ENCODE results near the gene CAPN5.
A peak's percentile ranks its signal among the peaks of the same experiment; 100 is the strongest.

The CAPN5 gene

GRCh38 chr11:77126156-77126775 is 59.5 kb downstream of the CAPN5 start:
- Histone ChIP-seq H3K27me3 (ENCODE audit: insufficient read depth, low read length, poor library complexity, severe bottlenecking) (no peaks in the 10 kb centered on the region), H3K36me3 (ENCODE audit: insufficient read depth, low read length) (no peaks in the 10 kb centered on the region; the same call in 1 of the 2 replicates), H3K79me2 (ENCODE audit: insufficient read depth, low read length) (no peaks in the 10 kb centered on the region), H2AFZ (ENCODE audit: low read length) (no peak overlapping the region), H3K9me2 (replicated peaks; ENCODE audit: low read depth, low read length) (no peaks in the 10 kb centered on the region), H4K20me1 (ENCODE audit: insufficient read depth, low read length, poor library complexity, severe bottlenecking) (no peaks in the 10 kb centered on the region), H3F3A (ENCODE audit: low read depth) (no peaks in the 10 kb centered on the region), H3K9me3 (ENCODE audit: insufficient read depth, low read depth, low read length) (no peaks in the 10 kb centered on the region), H3K9ac (ENCODE audit: low read depth, low read length, poor library complexity, severe bottlenecking) (no peak overlapping the region), H3K4me3 (ENCODE audit: low read length, poor library complexity, severe bottlenecking) (no peak overlapping the region), H3K4me1 (ENCODE audit: insufficient read depth, low read length, poor library complexity, severe bottlenecking) (peaks cover 9% of the 10 kb centered on the region), H3K4me2 (ENCODE audit: low read depth, low read length, poor library complexity, severe bottlenecking) (no peak overlapping the region)
- TF ChIP-seq EZH2phosphoT487 (IDR thresholded peaks at IDR 0.05; ENCODE audit: borderline replicate concordance), result no peak
- TF ChIP-seq, protein P1, sequence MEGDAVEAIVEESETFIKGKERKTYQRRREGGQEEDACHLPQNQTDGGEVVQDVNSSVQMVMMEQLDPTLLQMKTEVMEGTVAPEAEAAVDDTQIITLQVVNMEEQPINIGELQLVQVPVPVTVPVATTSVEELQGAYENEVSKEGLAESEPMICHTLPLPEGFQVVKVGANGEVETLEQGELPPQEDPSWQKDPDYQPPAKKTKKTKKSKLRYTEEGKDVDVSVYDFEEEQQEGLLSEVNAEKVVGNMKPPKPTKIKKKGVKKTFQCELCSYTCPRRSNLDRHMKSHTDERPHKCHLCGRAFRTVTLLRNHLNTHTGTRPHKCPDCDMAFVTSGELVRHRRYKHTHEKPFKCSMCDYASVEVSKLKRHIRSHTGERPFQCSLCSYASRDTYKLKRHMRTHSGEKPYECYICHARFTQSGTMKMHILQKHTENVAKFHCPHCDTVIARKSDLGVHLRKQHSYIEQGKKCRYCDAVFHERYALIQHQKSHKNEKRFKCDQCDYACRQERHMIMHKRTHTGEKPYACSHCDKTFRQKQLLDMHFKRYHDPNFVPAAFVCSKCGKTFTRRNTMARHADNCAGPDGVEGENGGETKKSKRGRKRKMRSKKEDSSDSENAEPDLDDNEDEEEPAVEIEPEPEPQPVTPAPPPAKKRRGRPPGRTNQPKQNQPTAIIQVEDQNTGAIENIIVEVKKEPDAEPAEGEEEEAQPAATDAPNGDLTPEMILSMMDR (conservative IDR thresholded peaks at IDR 0.05; ENCODE audit: low read length), result no peak

GRCh38 chr11:77126861-77127234 is 60.1 kb downstream of the CAPN5 start:
- peak overlapping the region; percentile 53 for H3K4me2 ChIP-seq (ENCODE audit: low read depth, low read length, poor library complexity, severe bottlenecking)
- H3K4me1 ChIP-seq (ENCODE audit: insufficient read depth, low read length, poor library complexity, severe bottlenecking), result peaks cover 3% of the 10 kb centered on the region
- no peaks in the 10 kb centered on the region for H3K9me3 ChIP-seq (ENCODE audit: insufficient read depth, low read depth, low read length)
- H3K36me3 ChIP-seq (ENCODE audit: insufficient read depth, low read length), result no peaks in the 10 kb centered on the region; the same call in 1 of the 2 replicates
- peak overlapping the region; percentile 68; the same call in 1 of the 2 replicates for H2AFZ ChIP-seq (ENCODE audit: low read length)
- no peak for TF ChIP-seq EZH2phosphoT487 (IDR thresholded peaks at IDR 0.05; ENCODE audit: borderline replicate concordance)
- TF ChIP-seq, protein P1 (conservative IDR thresholded peaks at IDR 0.05; ENCODE audit: low read length), result no peak
- no peaks in the 10 kb centered on the region for H3F3A ChIP-seq (ENCODE audit: low read depth)
- H3K27me3 ChIP-seq (ENCODE audit: insufficient read depth, low read length, poor library complexity, severe bottlenecking), result no peaks in the 10 kb centered on the region
- H3K9me2 ChIP-seq (replicated peaks; ENCODE audit: low read depth, low read length), result no peaks in the 10 kb centered on the region
- H3K79me2 ChIP-seq (ENCODE audit: insufficient read depth, low read length), result no peaks in the 10 kb centered on the region
- H4K20me1 ChIP-seq (ENCODE audit: insufficient read depth, low read length, poor library complexity, severe bottlenecking), result no peaks in the 10 kb centered on the region
- peak overlapping the region; percentile 62 for H3K4me3 ChIP-seq (ENCODE audit: low read length, poor library complexity, severe bottlenecking)
- peak overlapping the region; percentile 22 for H3K9ac ChIP-seq (ENCODE audit: low read depth, low read length, poor library complexity, severe bottlenecking)

DNA sequence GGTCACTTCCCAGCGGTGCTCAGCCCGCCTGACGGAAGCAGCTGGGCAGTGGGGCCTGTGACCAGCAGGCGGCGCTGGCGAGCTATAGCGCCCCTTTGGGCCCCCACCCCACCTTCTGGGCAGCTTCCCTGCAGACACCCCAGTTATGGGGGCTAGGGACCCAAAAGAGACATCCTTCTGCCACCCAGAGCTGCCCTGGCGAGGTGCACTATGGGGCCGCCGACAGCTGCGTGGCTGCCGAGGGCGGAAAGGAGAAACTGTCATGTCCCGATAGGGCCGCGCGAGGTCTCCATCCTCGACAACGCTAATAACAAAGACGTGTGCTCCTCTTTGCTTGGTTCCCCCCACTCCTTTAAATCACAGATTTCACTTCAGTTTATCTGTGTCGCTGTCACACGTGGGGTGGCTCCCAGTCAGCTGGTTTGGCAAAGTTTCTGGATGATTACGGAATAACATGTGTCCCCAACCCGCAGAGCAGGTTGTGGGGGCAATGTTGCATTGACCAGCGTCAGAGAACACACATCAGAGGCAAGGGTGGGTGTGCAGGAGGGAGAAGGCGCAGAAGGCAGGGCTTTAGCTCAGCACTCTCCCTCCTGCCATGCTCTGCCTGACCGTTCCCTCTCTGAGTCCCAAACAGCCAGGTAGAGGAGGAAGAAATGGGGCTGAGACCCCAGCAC is 60.6 kb downstream of the CAPN5 start:
- Histone ChIP-seq H3K4me2 (ENCODE audit: low read depth, low read length, poor library complexity, severe bottlenecking) (peak overlapping the region; percentile 53), H4K20me1 (ENCODE audit: insufficient read depth, low read length, poor library complexity, severe bottlenecking) (no peaks in the 10 kb centered on the region), H3F3A (ENCODE audit: low read depth) (no peaks in the 10 kb centered on the region), H3K27me3 (ENCODE audit: insufficient read depth, low read length, poor library complexity, severe bottlenecking) (no peaks in the 10 kb centered on the region), H3K79me2 (ENCODE audit: insufficient read depth, low read length) (no peaks in the 10 kb centered on the region), H3K9me2 (replicated peaks; ENCODE audit: low read depth, low read length) (no peaks in the 10 kb centered on the region), H3K9me3 (ENCODE audit: insufficient read depth, low read depth, low read length) (no peaks in the 10 kb centered on the region), H2AFZ (ENCODE audit: low read length) (peak overlapping the region; percentile 68; the same call in 1 of the 2 replicates), H3K36me3 (ENCODE audit: insufficient read depth, low read length) (no peaks in the 10 kb centered on the region; the same call in 1 of the 2 replicates), H3K9ac (ENCODE audit: low read depth, low read length, poor library complexity, severe bottlenecking) (peak overlapping the region; percentile 22), H3K4me3 (ENCODE audit: low read length, poor library complexity, severe bottlenecking) (peak overlapping the region; percentile 62), H3K4me1 (ENCODE audit: insufficient read depth, low read length, poor library complexity, severe bottlenecking) (no peaks in the 10 kb centered on the region)
- TF ChIP-seq EZH2phosphoT487 (IDR thresholded peaks at IDR 0.05; ENCODE audit: borderline replicate concordance), result no peak
- TF ChIP-seq, protein P1 (conservative IDR thresholded peaks at IDR 0.05; ENCODE audit: low read length), result peak; percentile 99
